NT2/D1 (cell line): ENCODE measurements around the gene MLPH.

Source experiments
- SUZ12 ChIP-seq: IDR thresholded peaks from 2 replicates; pipeline ENCODE4 v1.6.1; 2011; ENCODE audit not compliant: insufficient read length, insufficient read depth; ENCODE audit errors: extremely low read depth
- ZNF274 ChIP-seq: IDR thresholded peaks from 2 replicates; pipeline ENCODE4 v1.6.1; 2011; ENCODE audit warnings: mild to moderate bottlenecking, low read depth, low read length

GRCh38 chr2:237451643-237452469 lies 35.2 kb upstream of the MLPH start:
- TF ChIP-seq SUZ12, result no peak
- TF ChIP-seq ZNF274, result no peak
